OCI-LY3 (cell line): ENCODE data around the gene GPR39.

Experiments
- H2AFZ ChIP-seq: fragments of 200-600, 300-600 bp; shearing (Covaris generic); 2 replicates; pipeline ENCODE4 v1.6.0; 2014; ENCODE audit warnings: antibody characterized with exemption, low read depth, low read length
- H3K27ac ChIP-seq: fragments of 200-600, 300-600 bp; sonication (generic); 2 replicates; pipeline ENCODE4 v1.5.1; 2014; ENCODE audit warnings: mild to moderate bottlenecking, low read length, moderate library complexity, mixed read lengths
- H3K27me3 ChIP-seq: fragments of 200-600, 300-600 bp; sonication (generic); 2 replicates; pipeline ENCODE4 v1.6.1; 2014; ENCODE audit warnings: low read depth, low read length, mixed read lengths
- H3K36me3 ChIP-seq: fragments of 200-600, 300-600 bp; sonication (generic); replicated peaks from 2 replicates; pipeline ENCODE3; 2014; ENCODE audit warnings: low read depth, low read length, mixed read lengths
- H3K4me1 ChIP-seq: fragments of 300-600, 200-600 bp; sonication (generic); 2 replicates; pipeline ENCODE4 v1.6.1; 2014; ENCODE audit warnings: low read length, mixed read lengths
- H3K4me2 ChIP-seq: fragments of 200-600, 300-600 bp; sonication (generic); 2 replicates; pipeline ENCODE4 v1.6.1; 2014; ENCODE audit warnings: low read length, mixed read lengths
- H3K4me3 ChIP-seq: fragments of 300-600, 200-600 bp; sonication (generic); 2 replicates; pipeline ENCODE4 v1.5.1; 2014; ENCODE audit warnings: antibody characterized with exemption, mild to moderate bottlenecking, low read length, moderate library complexity
- H3K79me2 ChIP-seq: fragments of 300-600, 200-600 bp; shearing (Covaris generic); 2 replicates; pipeline ENCODE4 v1.6.1; 2014; ENCODE audit warnings: mild to moderate bottlenecking, low read length, mixed read lengths
- H3K9ac ChIP-seq: fragments of 300-600, 200-600 bp; shearing (Covaris generic); 2 replicates; pipeline ENCODE4 v1.6.0; 2014; ENCODE audit warnings: mild to moderate bottlenecking, low read length, moderate library complexity
- H3K9me3 ChIP-seq: fragments of 200-600, 300-600 bp; shearing (Covaris generic); 2 replicates; pipeline ENCODE4 v1.6.1; 2014; ENCODE audit warnings: low read length, mixed read lengths; ENCODE audit not compliant: insufficient read depth
- H4K20me1 ChIP-seq: fragments of 200-600, 300-600 bp; sonication (generic); 2 replicates; pipeline ENCODE4 v1.6.1; 2016; ENCODE audit warnings: low read length, mixed read lengths; ENCODE audit not compliant: insufficient read depth
- CTCF ChIP-seq: fragments of 200-600, 300-600 bp; sonication (generic); IDR thresholded peaks from 2 replicates; pipeline ENCODE4 v1.5.1; 2014; ENCODE audit warnings: antibody characterized with exemption, low read length, low read depth
- EZH2phosphoT487 ChIP-seq: fragments of 200-600 bp; shearing (Covaris generic); IDR thresholded peaks from 2 replicates; pipeline ENCODE4 v1.6.1; 2018; ENCODE audit warnings: antibody characterized with exemption, mixed run types, low read depth

Gene GPR39

GRCh38 chr2:132415915-132416722 is 486 bp upstream of the GPR39 start:
- Histone ChIP-seq H3K79me2 (no peaks in the 10 kb centered on the region), H3K9me3 (no peaks in the 10 kb centered on the region), H3K9ac (no peak overlapping the region), H3K4me2 (no peak overlapping the region), H4K20me1 (no peaks in the 10 kb centered on the region), H3K4me3 (no peak overlapping the region), H3K27ac (no peak overlapping the region), H3K36me3 (no peaks in the 10 kb centered on the region), H3K27me3 (no peaks in the 10 kb centered on the region), H3K4me1 (no peaks in the 10 kb centered on the region), H2AFZ (no peak overlapping the region)
- TF ChIP-seq CTCF (no peak), EZH2phosphoT487 (no peak)

- no peak overlapping the region for H3K27ac ChIP-seq
- no peak overlapping the region for H2AFZ ChIP-seq
- H3K4me1 ChIP-seq: no peaks in the 10 kb centered on the region
- H3K36me3 ChIP-seq: no peaks in the 10 kb centered on the region
- TF ChIP-seq EZH2phosphoT487 (no peak), CTCF (no peak)
- no peaks in the 10 kb centered on the region for H4K20me1 ChIP-seq
- no peaks in the 10 kb centered on the region for H3K79me2 ChIP-seq
- no peak overlapping the region for H3K4me2 ChIP-seq
- H3K9me3 ChIP-seq: no peaks in the 10 kb centered on the region
- H3K9ac ChIP-seq: no peak overlapping the region
- no peak overlapping the region for H3K4me3 ChIP-seq
- no peaks in the 10 kb centered on the region for H3K27me3 ChIP-seq
These were observed 928 bp downstream of the GPR39 start for GRCh38 chr2:132417430-132418035.

- no peak overlapping the region for H3K27ac ChIP-seq
- TF ChIP-seq EZH2phosphoT487: no peak
- TF ChIP-seq CTCF: no peak
- no peaks in the 10 kb centered on the region for H3K9me3 ChIP-seq
- no peaks in the 10 kb centered on the region for H3K4me1 ChIP-seq
- no peak overlapping the region for H2AFZ ChIP-seq
- H3K9ac ChIP-seq: no peak overlapping the region
- no peaks in the 10 kb centered on the region for H4K20me1 ChIP-seq
- H3K4me3 ChIP-seq: no peak overlapping the region
- H3K27me3 ChIP-seq: no peaks in the 10 kb centered on the region
- no peaks in the 10 kb centered on the region for H3K79me2 ChIP-seq
- no peaks in the 10 kb centered on the region for H3K36me3 ChIP-seq
- H3K4me2 ChIP-seq: no peak overlapping the region
These were observed 2.6 kb downstream of the GPR39 start for GRCh38 chr2:132419235-132419634.

- Histone ChIP-seq H2AFZ (no peak overlapping the region), H3K36me3 (no peaks in the 10 kb centered on the region), H3K4me2 (no peak overlapping the region), H3K9me3 (no peaks in the 10 kb centered on the region), H3K27me3 (no peaks in the 10 kb centered on the region), H3K79me2 (no peaks in the 10 kb centered on the region), H3K4me3 (no peak overlapping the region), H3K4me1 (no peaks in the 10 kb centered on the region), H3K27ac (no peak overlapping the region), H3K9ac (no peak overlapping the region), H4K20me1 (no peaks in the 10 kb centered on the region)
- TF ChIP-seq EZH2phosphoT487: no peak
- TF ChIP-seq CTCF: no peak
These were observed 3.3 kb downstream of the GPR39 start for GRCh38 chr2:132419941-132420340.
